ENCODE data around the gene FNBP1. TPM values are rescaled to one million over a fixed set of nuclear protein-coding genes. Genes with fewer than 3 reads are reported as not detected.

The FNBP1 gene
- total and polyA plus RNA-seq, 2 of the 13 experiments (the other 11 are each of a cell fraction or from before 2014, with no cell fraction given), result 5.4 to 19.5 TPM

GRCh38 chr9:129858167-129858962, 184.6 kb downstream of the FNBP1 start:
- Histone ChIP-seq H4K20me1 (ENCODE audit: insufficient read depth, low read length) (no peaks in the 10 kb centered on the region), H3K4me2 (ENCODE audit: low read depth, low read length) (no peak overlapping the region), H3K27ac (ENCODE audit: extremely low read length, insufficient read depth, low read length) (no peak overlapping the region), H3K9ac (ENCODE audit: insufficient read depth, low read depth, low read length) (no peak overlapping the region), H2AFZ (ENCODE audit: low read length) (no peak overlapping the region), H3K4me1 (ENCODE audit: insufficient read depth, low read length) (no peaks in the 10 kb centered on the region), H3K79me2 (ENCODE audit: insufficient read depth, low read length) (no peaks in the 10 kb centered on the region), H3K27me3 (ENCODE audit: control insufficient read depth in 1 of 2, insufficient read depth in 2 of 2, low read length in 2 of 2) (no peaks in the 10 kb centered on the region), H3K9me3 (ENCODE audit: low read length) (no peaks in the 10 kb centered on the region), H3K36me3 (replicated peaks in 1 of 2; ENCODE audit: control insufficient read depth in 1 of 2, insufficient read depth in 2 of 2, low read length in 2 of 2) (peaks cover 6 to 21% of the 10 kb centered on the region in 2 experiments; a peak in 3 of 5 replicates), H3K4me3 (replicated peaks in 1 of 3; ENCODE audit: insufficient read depth in 1 of 3, low read depth in 2 of 3, low read length in 3 of 3) (no peak overlapping the region)
- POLR2A ChIA-PET, result no interaction called here
- WGBS (ENCODE audit: low lambda C conversion rate), result 97% methylated on average over 6 of the region's 11 CpGs
- DNase-seq (ENCODE audit: low spot score) (no peak), ATAC-seq (no peak; the same call in 2 of the 3 replicates), FAIRE-seq (no peak)
- TF ChIP-seq ZFP62 (CRISPR knock-in tag; IDR thresholded peaks at IDR 0.05), result no peak
- no peak for TF ChIP-seq ADNP (CRISPR knock-in tag; IDR thresholded peaks at IDR 0.05)
- no peak for TF ChIP-seq MXD4 (CRISPR knock-in tag; IDR thresholded peaks at IDR 0.05)
- no peak for TF ChIP-seq SAP130 (CRISPR knock-in tag; IDR thresholded peaks at IDR 0.05; ENCODE audit: low read depth)
- TF ChIP-seq SKI (IDR thresholded peaks at IDR 0.05; ENCODE audit: partially characterized antibody), result no peak
- no peak for TF ChIP-seq CCAR2 (optimal IDR thresholded peaks at IDR 0.05; ENCODE audit: low read depth, low read length)
- no peak for TF ChIP-seq ZNF691 (CRISPR knock-in tag; IDR thresholded peaks at IDR 0.05; ENCODE audit: borderline replicate concordance, low read depth)
- TF ChIP-seq CHCHD3 (CRISPR knock-in tag; IDR thresholded peaks at IDR 0.05), result no peak
- TF ChIP-seq ZNF232 (CRISPR knock-in tag; IDR thresholded peaks at IDR 0.05; ENCODE audit: borderline replicate concordance), result no peak
- TF ChIP-seq ZNF354B (CRISPR knock-in tag; IDR thresholded peaks at IDR 0.05), result no peak
- TF ChIP-seq ATAD3A (CRISPR knock-in tag; IDR thresholded peaks at IDR 0.05), result no peak
- TF ChIP-seq TFE3 (CRISPR knock-in tag; IDR thresholded peaks at IDR 0.05), result no peak
- no peak for TF ChIP-seq ZBTB7B (CRISPR knock-in tag; IDR thresholded peaks at IDR 0.05)
- TF ChIP-seq NFRKB (IDR thresholded peaks at IDR 0.05), result no peak
- TF ChIP-seq ZNF83 (CRISPR knock-in tag; IDR thresholded peaks at IDR 0.05; ENCODE audit: borderline replicate concordance), result no peak
- TF ChIP-seq ELF3 (CRISPR knock-in tag; IDR thresholded peaks at IDR 0.05), result no peak
- no peak for TF ChIP-seq ZNF816 (CRISPR knock-in tag; IDR thresholded peaks at IDR 0.05; ENCODE audit: borderline replicate concordance)
- no peak for TF ChIP-seq ZFP36L1 (CRISPR knock-in tag; IDR thresholded peaks at IDR 0.05)
- no peak for TF ChIP-seq MEF2D (CRISPR knock-in tag; IDR thresholded peaks at IDR 0.05)
- in situ Hi-C loops (cut with HindIII; ENCODE audit: extremely low pct_ligation_motif_present, low pct_unique_long_range_greater_than_20kb), result no loop called here
- BruUV-seq (replicated peaks), result no TSS peak
- intact Hi-C loops (cut with micrococcal nuclease; ENCODE audit: unreplicated experiment), result no loop called here
- CTCF ChIA-PET (ENCODE audit: low intra/inter-chr PET ratio, low total read pairs), result no interaction called here
